CD4-positive, alpha-beta T cell treated with Interleukin-17A for 4 hours (primary cell): Measurements from ENCODE around the gene TAB2.

ENCODE experiments used
- DNase-seq: peaks from one replicate; pipeline ENCODE4 v3.0.0-alpha.2; 2020; ENCODE audit warnings: mixed read lengths

The TAB2 gene

GRCh38 chr6:149379977-149380376 is 62.5 kb downstream of the TAB2 start:
- no peak for DNase-seq

- no peak for DNase-seq
Measured at GRCh38 chr6:149380523-149380922, 63.0 kb downstream of the TAB2 start.

- no peak for DNase-seq
Measured at GRCh38 chr6:149383371-149383770, 65.9 kb downstream of the TAB2 start.

- DNase-seq, result no peak
Measured at GRCh38 chr6:149384464-149384863, 67.0 kb downstream of the TAB2 start.

- DNase-seq, result no peak
Measured at GRCh38 chr6:149385998-149386646, 68.6 kb downstream of the TAB2 start.

GRCh38 chr6:149387779-149388512 is 70.4 kb downstream of the TAB2 start:
- no peak for DNase-seq

GRCh38 chr6:149389509-149390297 is 72.2 kb downstream of the TAB2 start:
- DNase-seq, result no peak

- DNase-seq, result no peak
Measured at GRCh38 chr6:149392093-149392492, 74.6 kb downstream of the TAB2 start.

- no peak for DNase-seq
Measured at GRCh38 chr6:149392535-149392934, 75.0 kb downstream of the TAB2 start.

GRCh38 chr6:149393002-149393679 is 75.6 kb downstream of the TAB2 start:
- no peak for DNase-seq

GRCh38 chr6:149395185-149395584 is 77.7 kb downstream of the TAB2 start:
- DNase-seq, result no peak

- DNase-seq, result no peak
Measured at GRCh38 chr6:149397384-149397783, 79.9 kb downstream of the TAB2 start.

- no peak for DNase-seq
Measured at GRCh38 chr6:149400050-149400449, 82.5 kb downstream of the TAB2 start, which contains the start of gene SUMO4. SUMO4 (plus strand) TSS chr6:149400262; CDS start chr6:149400392, 130 bp downstream.

GRCh38 chr6:149403534-149403933 is 86.0 kb downstream of the TAB2 start:
- DNase-seq, result no peak

GRCh38 chr6:149405823-149406765 is 88.6 kb downstream of the TAB2 start:
- DNase-seq, result no peak

- no peak for DNase-seq
Measured at GRCh38 chr6:149409617-149410016, 92.1 kb downstream of the TAB2 start.

GRCh38 chr6:149410557-149410956 is 93.0 kb downstream of the TAB2 start:
- no peak for DNase-seq

- no peak for DNase-seq
Measured at GRCh38 chr6:149414009-149414408, 96.5 kb downstream of the TAB2 start.

GRCh38 chr6:149414821-149415220 is 97.3 kb downstream of the TAB2 start:
- DNase-seq, result no peak

- DNase-seq, result no peak
Measured at GRCh38 chr6:149419696-149420404, 102.3 kb downstream of the TAB2 start.

- no peak for DNase-seq
Measured at GRCh38 chr6:149421132-149421531, 103.6 kb downstream of the TAB2 start.
